Osteoblast (primary cell): ENCODE measurements around the gene ZNF425. TPM values are rescaled to one million over a fixed set of nuclear protein-coding genes. Genes with fewer than 3 reads are reported as not detected.

Experiments
- DNase-seq: peaks from one replicate; pipeline ENCODE4 v3.0.0; 2011; ENCODE audit warnings: low spot score, mixed read lengths; ENCODE audit not compliant: insufficient read length; ENCODE audit errors: missing footprints
- H2AFZ ChIP-seq: 2 replicates; pipeline ENCODE4 v1.6.0; 2011; ENCODE audit warnings: mild to moderate bottlenecking, low read length
- H3K27ac ChIP-seq: 2 replicates; pipeline ENCODE4 v1.5.1; 2011; ENCODE audit warnings: mild to moderate bottlenecking, low read depth, low read length, moderate library complexity
- H3K27me3 ChIP-seq: 2 replicates; pipeline ENCODE4 v1.6.0; 2012; ENCODE audit warnings: mild to moderate bottlenecking, control low read depth, inconsistent platforms, low read length, moderate library complexity; ENCODE audit not compliant: insufficient read depth
- H3K36me3 ChIP-seq: 2 replicates; pipeline ENCODE4 v1.5.1; 2011; ENCODE audit warnings: mild to moderate bottlenecking, low read length, control low read depth, moderate library complexity; ENCODE audit not compliant: insufficient read depth
- H3K4me1 ChIP-seq: 2 replicates; pipeline ENCODE4 v1.5.1; 2011; ENCODE audit warnings: mild to moderate bottlenecking, low read length, control low read depth, moderate library complexity; ENCODE audit not compliant: insufficient read depth
- H3K4me2 ChIP-seq: 2 replicates; pipeline ENCODE4 v1.6.0; 2011; ENCODE audit warnings: mild to moderate bottlenecking, low read length; ENCODE audit not compliant: insufficient read depth
- H3K4me3 ChIP-seq: fragments of 200-600 bp; sonication (generic); 3 replicates; pipeline ENCODE4 v1.5.1; 2012; ENCODE audit warnings: mild to moderate bottlenecking, low read length, inconsistent platforms; ENCODE audit not compliant: insufficient read depth
- H3K79me2 ChIP-seq: 2 replicates; pipeline ENCODE4 v1.6.0; 2012; ENCODE audit warnings: mild to moderate bottlenecking, low read length, control low read depth, inconsistent platforms; ENCODE audit not compliant: insufficient read depth
- H3K9me3 ChIP-seq: 2 replicates; pipeline ENCODE4 v1.5.1; 2011; ENCODE audit warnings: low read depth, low read length, control low read depth
- H4K20me1 ChIP-seq: 2 replicates; pipeline ENCODE4 v1.6.0; 2012; ENCODE audit warnings: mild to moderate bottlenecking, low read length, control low read depth; ENCODE audit not compliant: insufficient read depth
- CTCF ChIP-seq: IDR thresholded peaks from 2 replicates; pipeline ENCODE4 v1.5.1; 2011; ENCODE audit warnings: mild to moderate bottlenecking, low read depth, low read length, moderate library complexity; ENCODE audit errors: extremely low read depth
- total RNA-seq: library from RNA; depleted of rRNA; stranded (reverse); fragments of >200 nt; gene quantifications from 2 replicates; pipeline ENCODE4 v1.2.3, GENCODE V29; 2012

The ZNF425 gene
- total RNA-seq, 1 donor, result 4.3 TPM

- no peak for TF ChIP-seq CTCF
- Histone ChIP-seq H3K36me3 (peaks cover 16% of the 10 kb centered on the region), H3K79me2 (peaks cover 65% of the 10 kb centered on the region), H3K4me2 (no peak overlapping the region), H3K9me3 (no peaks in the 10 kb centered on the region), H3K4me3 (no peak overlapping the region), H3K27me3 (no peaks in the 10 kb centered on the region), H2AFZ (no peak overlapping the region), H3K27ac (no peak overlapping the region), H4K20me1 (peaks cover 7% of the 10 kb centered on the region), H3K4me1 (peaks cover 8% of the 10 kb centered on the region)
- no peak for DNase-seq
These were observed 30.8 kb upstream of the ZNF425 start for GRCh38 chr7:149156898-149157297.

GRCh38 chr7:149154056-149154455, 27.9 kb upstream of the ZNF425 start:
- Histone ChIP-seq H3K27ac (no peak overlapping the region), H3K79me2 (peaks cover 77% of the 10 kb centered on the region), H3K27me3 (no peaks in the 10 kb centered on the region), H3K9me3 (no peaks in the 10 kb centered on the region), H2AFZ (no peak overlapping the region), H3K4me2 (no peak overlapping the region), H3K36me3 (peaks cover 13% of the 10 kb centered on the region), H3K4me3 (no peak overlapping the region), H3K4me1 (no peaks in the 10 kb centered on the region), H4K20me1 (peaks cover 17% of the 10 kb centered on the region)
- no peak for TF ChIP-seq CTCF
- no peak for DNase-seq

GRCh38 chr7:149153346-149153745, 27.2 kb upstream of the ZNF425 start:
- DNase-seq, result no peak
- no peak overlapping the region for H2AFZ ChIP-seq
- H3K9me3 ChIP-seq, result no peaks in the 10 kb centered on the region
- H3K4me3 ChIP-seq, result no peak overlapping the region
- H3K79me2 ChIP-seq, result peaks cover 83% of the 10 kb centered on the region
- no peaks in the 10 kb centered on the region for H3K27me3 ChIP-seq
- peaks cover 3% of the 10 kb centered on the region for H3K4me1 ChIP-seq
- H3K27ac ChIP-seq, result no peak overlapping the region
- H4K20me1 ChIP-seq, result peaks cover 20% of the 10 kb centered on the region
- TF ChIP-seq CTCF, result no peak
- no peak overlapping the region for H3K4me2 ChIP-seq
- peaks cover 13% of the 10 kb centered on the region for H3K36me3 ChIP-seq

- H3K27ac ChIP-seq, result no peak overlapping the region
These were observed 24.9 kb upstream of the ZNF425 start for GRCh38 chr7:149150981-149151380.

More at GRCh38 chr7:149150981-149151380, 24.9 kb upstream of the ZNF425 start:
- no peak for DNase-seq
- Histone ChIP-seq H3K9me3 (no peaks in the 10 kb centered on the region), H3K27me3 (no peaks in the 10 kb centered on the region), H3K4me2 (no peak overlapping the region), H4K20me1 (peaks cover 21% of the 10 kb centered on the region), H3K4me1 (peaks cover 7% of the 10 kb centered on the region), H2AFZ (no peak overlapping the region), H3K4me3 (no peak overlapping the region), H3K79me2 (peaks cover 83% of the 10 kb centered on the region), H3K36me3 (peaks cover 13% of the 10 kb centered on the region)
- no peak for TF ChIP-seq CTCF
